HG02610 (cell line): ENCODE results near the gene TNS3.

Source experiments
- ATAC-seq: cut with Tn5 transposase; IDR thresholded peaks from one replicate; pipeline ENCODE4 v1.9.1; 2021; ENCODE audit warnings: mild to moderate bottlenecking, moderate library complexity; ENCODE audit not compliant: unreplicated experiment

The TNS3 gene

GRCh38 chr7:47320296-47320695, 261.6 kb downstream of the TNS3 start:
- ATAC-seq = no peak

GRCh38 chr7:47318395-47319182, 263.3 kb downstream of the TNS3 start:
- ATAC-seq = peak; percentile 58

DNA sequence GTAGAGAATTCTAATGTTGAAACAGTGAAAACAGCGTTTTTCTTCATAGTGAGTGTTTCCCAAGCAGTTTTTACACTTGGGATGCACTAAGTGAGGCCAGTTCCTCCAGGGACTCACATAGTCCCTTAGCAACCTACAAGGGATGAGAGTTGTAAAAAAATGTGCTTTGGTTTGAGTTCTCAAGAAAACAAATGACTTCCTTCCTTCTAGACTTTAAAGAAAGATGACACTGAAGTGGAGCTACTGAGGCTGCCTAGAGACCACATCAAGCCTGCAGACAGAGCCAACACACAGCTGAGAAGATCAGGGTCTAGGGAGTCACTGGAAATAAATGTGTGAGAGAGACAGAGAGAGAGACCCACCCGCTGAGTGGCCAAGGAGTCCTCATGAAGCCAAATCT, 264.4 kb downstream of the TNS3 start:
- ATAC-seq = no peak

GRCh38 chr7:47314728-47315607, 266.9 kb downstream of the TNS3 start:
- no peak for ATAC-seq

- ATAC-seq = peak; percentile 69
Measured at GRCh38 chr7:47314248-47314647, 267.7 kb downstream of the TNS3 start.

DNA sequence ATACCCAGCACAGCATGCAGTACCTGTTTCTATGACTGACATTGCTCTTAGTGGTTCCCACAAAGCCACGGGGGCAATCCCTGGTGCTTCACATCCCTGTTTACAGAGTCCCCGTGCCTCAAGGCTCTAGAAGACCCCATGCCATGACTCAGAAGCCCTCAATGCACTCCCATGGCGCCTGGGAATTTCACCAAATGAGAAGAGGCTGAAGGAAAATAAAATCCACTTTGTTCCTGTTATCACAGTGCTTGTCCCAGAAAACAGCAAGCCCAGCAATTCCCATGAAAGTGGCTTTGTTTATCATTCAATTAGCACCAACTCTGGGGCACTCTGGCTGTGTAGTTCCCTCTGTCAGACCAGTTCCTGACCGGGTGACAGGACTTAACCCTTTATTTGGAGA, 268.3 kb downstream of the TNS3 start:
- ATAC-seq = no peak

- no peak for ATAC-seq
Measured at GRCh38 chr7:47311891-47312290, 270.0 kb downstream of the TNS3 start.

- no peak for ATAC-seq
Measured at GRCh38 chr7:47310020-47310419, 271.9 kb downstream of the TNS3 start.

DNA sequence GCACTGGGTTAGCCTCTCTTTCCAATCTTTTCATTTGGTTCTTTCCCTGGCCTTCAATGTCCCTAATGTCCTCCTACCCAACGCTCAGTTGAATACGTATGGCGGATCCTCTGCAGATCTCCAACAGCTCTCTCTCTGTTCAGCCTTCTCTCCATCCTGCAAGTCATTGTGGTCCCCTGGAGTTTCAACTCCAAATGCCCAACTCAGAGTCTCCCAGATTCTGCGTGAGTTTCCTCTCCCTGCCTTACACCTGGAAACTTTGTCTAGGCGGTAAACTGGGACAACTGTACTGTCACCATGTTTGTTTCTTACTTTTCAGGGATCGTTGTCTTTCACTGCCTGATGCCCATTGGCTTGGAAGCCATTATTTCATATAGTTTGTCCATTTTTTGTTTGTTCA, 273.1 kb downstream of the TNS3 start:
- ATAC-seq = no peak

- ATAC-seq = no peak
Measured at GRCh38 chr7:47307311-47307710, 274.6 kb downstream of the TNS3 start.

DNA sequence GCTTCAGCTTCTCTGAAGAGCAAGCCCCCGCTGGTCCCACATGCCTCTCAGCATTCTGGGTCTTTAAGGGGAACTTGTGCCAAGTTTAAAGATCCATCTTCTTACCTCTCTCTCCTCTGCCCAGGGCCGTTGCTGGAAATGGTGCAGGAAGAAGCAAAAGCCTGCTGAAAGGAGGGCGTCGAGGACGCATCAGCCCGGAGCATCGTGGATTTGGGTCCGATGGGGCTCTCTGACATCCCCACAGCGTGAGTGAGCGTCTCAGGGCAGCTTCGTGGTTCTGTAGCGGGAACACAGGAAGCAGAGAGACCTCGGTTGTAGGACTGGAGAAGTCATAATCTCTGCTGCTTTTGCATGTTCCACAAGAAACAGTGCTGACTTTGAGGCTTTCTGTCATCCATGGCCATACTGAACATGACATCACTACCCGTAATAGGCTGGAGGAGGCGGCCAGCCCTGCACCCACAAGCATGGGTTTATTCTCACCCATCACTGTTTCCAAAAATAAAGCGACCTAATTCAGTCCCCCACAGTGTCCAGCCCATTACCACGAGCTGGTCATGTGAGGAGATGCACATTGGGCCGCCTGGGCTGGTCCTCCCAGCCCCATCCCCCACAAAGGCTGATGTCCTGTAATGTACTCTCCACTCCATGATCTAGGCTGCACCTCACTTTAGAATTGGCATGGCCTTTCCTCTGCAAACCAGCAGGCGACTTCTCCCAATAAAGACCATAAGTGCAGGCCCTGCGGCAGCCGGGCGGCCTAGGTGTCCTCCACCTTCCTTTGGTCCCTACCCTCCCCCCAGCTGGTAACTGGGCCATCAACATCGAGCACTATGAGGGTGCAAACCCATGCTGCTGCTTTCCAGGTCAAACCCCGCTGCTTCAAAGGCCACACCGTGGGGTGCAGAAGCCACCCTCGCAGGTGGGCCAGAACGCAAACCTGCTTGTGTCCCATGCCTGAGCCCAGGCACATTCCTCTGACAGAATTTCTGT, 276.9 kb downstream of the TNS3 start:
- ATAC-seq = no peak

GRCh38 chr7:47303695-47304453, 278.0 kb downstream of the TNS3 start:
- no peak for ATAC-seq

DNA sequence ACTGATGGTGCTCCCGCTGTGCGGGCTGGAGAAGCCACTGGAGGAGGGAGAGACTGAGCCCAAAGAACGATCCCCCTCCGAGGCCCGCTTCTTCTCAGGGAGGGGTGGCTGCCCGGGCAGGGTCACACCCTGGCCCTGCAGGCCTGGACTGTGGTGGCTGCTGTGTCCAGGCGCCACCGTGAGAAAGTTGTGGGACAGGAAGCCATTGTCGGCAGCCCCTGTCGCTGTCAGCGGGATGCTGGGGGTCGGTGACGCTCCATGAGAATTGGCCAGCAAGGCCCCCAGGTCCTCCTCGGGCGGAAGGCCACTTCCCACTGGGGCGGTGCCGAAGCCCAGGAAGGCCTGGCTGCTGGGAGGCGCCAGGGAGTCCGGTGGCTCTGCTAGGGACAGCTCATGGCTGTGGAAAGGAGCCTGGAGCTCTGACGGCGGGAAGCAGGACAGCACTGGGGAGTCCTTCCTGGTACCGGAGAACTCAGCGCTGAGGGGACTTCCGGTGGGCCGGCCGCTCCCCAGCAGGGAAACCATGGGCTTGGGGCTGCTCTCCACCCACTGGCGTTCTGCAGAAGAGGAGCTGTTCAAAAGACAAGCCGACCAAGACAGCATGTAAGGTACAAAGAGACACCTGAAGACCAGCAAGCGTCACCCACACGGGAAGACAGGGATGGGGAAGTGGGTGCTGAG, 278.8 kb downstream of the TNS3 start:
- ATAC-seq = no peak

DNA sequence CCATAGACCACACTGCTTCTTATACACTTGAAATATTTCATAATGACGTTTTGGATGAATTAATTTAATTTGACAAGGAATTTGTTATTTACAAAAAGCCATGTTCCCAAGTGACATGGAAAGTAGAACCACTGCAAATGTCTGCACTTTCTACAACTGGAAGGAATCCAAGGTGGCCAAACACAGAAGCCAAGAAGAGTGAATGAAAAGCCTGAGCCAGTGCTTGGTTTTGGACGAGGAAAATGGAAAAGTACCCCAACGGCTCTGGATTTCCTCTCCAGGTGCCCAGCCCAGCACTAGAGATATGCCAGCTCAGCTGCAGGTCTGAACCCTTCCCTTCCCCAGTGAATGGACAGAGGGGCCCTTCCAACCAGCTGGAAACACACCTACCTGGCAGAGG, 279.4 kb downstream of the TNS3 start:
- ATAC-seq = no peak

DNA sequence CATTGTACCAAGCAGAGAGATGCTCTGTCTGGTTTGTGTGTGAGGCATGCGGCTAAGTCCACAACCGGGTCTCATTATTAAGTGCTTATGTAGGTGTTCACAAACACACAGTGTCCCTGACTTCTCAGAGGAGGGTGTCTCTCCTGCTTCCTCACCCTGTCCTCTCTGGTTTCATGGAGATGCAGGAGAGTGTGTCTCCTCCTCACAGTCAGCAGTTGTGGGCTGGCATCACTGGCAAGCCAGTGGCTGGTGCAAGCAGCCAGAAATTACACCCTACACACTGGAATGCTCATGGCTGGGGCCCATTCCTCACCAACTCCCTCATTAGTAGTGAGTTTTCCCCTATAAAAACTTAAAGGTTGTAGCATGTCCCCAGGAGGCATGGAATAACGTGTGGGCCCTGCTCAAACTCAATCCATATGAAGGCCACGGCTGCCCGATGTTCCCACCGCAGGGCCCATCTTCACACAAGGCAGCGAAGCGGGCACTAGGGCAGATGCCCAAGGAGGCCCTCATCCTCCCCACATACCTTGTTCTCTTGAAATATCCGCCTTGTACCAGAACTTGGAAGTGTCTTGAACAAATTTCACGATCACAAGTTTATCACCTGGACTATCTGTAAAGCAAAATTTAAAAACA, 280.1 kb downstream of the TNS3 start:
- no peak for ATAC-seq

DNA sequence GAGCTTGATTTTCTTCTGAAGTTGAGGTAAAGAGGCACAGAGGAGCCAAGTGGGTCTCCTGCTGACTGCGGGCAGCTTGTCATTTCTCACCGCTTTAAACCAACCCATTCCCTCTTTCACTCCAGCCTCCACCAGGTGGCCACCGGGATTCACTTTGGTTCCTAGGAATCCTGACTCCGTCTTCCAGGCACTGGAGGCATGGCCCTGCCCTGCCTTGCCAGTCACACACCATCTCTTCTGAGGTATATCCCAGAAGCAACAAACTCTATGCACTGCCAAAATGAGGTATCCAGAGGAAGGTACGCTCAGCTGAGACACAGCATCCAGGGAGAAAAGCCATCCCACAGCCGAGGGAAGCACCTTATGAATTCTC, 280.8 kb downstream of the TNS3 start:
- no peak for ATAC-seq

- no peak for ATAC-seq
Measured at GRCh38 chr7:47300472-47301104, 281.3 kb downstream of the TNS3 start.

DNA sequence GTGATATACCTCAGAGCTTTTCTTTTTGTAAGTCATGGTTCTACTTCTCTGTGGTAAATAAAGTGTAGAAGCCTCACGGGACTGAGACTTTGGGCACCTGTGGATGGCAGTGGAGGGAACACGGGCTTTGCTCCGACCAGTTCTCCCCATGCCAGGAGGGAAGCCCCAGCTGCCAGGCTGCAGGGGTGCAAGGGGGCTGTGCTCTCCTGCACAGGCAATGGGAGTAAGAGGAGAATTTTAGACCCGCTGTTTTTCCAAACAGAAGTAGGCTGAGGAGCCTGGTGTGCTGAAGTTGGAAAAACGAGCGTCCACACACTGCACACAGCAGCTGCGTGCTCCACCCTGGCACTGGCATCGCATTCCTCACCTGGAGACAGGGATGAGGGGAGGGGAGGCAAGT, 282.4 kb downstream of the TNS3 start:
- no peak for ATAC-seq

DNA sequence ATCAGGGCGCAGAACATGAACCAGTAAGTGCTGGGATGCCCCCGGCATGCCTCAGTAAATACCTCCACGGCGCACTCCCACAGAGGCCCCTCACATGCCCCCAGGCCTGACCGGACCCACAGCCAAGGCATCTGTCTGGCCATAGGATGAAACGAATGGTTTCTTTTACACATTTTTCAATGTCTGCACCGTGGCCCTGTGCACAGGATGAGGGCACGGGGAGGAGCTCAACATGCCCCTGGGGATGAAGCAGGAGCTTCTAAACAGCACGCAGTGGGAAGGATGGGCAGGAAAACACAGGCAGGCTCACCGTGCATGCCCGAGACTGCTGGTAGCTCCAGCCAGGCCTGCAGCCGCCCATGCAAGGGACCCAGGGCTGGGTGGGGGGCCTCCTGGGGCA, 283.3 kb downstream of the TNS3 start:
- no peak for ATAC-seq
